Measurements from ENCODE around the gene FCRL5. TPM values are rescaled to one million over a fixed set of nuclear protein-coding genes. Genes with fewer than 3 reads are reported as not detected.
A peak's percentile ranks its signal among the peaks of the same experiment; 100 is the strongest.

FCRL5 gene
- total and polyA plus RNA-seq, 9 of the 15 experiments (the other 6 are each of a cell fraction or from before 2014, with no cell fraction given), result not detected

DNA sequence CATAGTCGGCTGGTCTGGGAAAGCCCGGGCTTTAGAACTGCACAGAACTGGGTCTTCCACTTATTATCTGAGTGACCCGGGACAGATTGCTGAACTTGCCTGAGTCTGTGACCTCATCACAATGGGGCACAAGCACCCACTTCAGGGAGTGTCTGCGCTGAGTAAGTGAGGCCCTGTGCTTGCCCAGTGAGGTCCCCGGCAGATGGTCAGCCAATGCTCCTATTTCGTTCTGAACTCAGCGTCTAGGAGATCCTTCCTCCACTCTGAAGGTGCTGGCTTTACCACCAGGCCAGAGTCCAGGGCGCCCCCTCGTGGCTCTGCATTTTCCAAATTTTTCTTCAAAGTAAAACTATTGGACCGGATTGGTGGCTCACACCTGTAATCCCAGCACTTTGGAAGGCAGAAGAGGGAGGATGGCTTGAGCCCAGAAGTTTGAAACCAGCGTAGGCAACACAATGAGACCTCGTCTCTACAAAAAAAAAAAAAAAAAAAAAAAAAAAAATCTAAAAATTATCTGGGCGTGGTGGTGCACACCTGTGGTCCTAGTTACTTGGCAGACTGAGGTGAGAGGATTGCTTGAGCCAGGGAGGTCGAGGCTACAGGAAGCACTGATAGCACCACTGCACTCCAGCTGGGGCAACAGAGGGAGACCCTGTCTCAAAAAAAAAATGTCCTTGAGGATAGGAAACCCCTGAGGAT, 61.7 kb downstream of the FCRL5 start (continued):
- TF ChIP-seq CHD4 (IDR thresholded peaks at IDR 0.05; ENCODE audit: insufficient read depth, insufficient replicate concordance, low read depth, low read length, poor library complexity, severe bottlenecking) (no peak), NR2C2 (CRISPR knock-in tag; IDR thresholded peaks at IDR 0.05) (no peak), NR2C2 (tag; IDR thresholded peaks at IDR 0.05) (no peak), LCOR (CRISPR knock-in tag; IDR thresholded peaks at IDR 0.05) (peak; percentile 31; the same call in 1 of the 2 replicates), PRPF4 (IDR thresholded peaks at IDR 0.05; ENCODE audit: insufficient read depth, low read depth, low read length, poor library complexity, severe bottlenecking) (no peak), RFX7 (CRISPR knock-in tag; IDR thresholded peaks at IDR 0.05) (no peak), SMC3 (conservative IDR thresholded peaks at IDR 0.05; ENCODE audit: insufficient read depth, low read depth, low read length) (peak; percentile 92), KLF16 (IDR thresholded peaks at IDR 0.05) (0 out of 2 replicates have a peak, but pooled peaks have one; percentile 27), ZNF239 (CRISPR knock-in tag; IDR thresholded peaks at IDR 0.05) (no peak), NFIX (CRISPR knock-in tag; IDR thresholded peaks at IDR 0.05; ENCODE audit: low read depth) (no peak), SMARCB1 (IDR thresholded peaks at IDR 0.05; ENCODE audit: insufficient read length, low read depth) (no peak), TCF7L2 (IDR thresholded peaks at IDR 0.05; ENCODE audit: low read depth, low read length) (no peak), MECOM (CRISPR knock-in tag; IDR thresholded peaks at IDR 0.05) (no peak), KDM1A (IDR thresholded peaks at IDR 0.05) (no peak), SMARCE1 (IDR thresholded peaks at IDR 0.05) (no peak), RAD21 (CRISPR knock-in tag; conservative IDR thresholded peaks at IDR 0.05 in 1 of 2, IDR thresholded peaks at IDR 0.05 in 1 of 2) (peak; percentile 79 to 85), RBM15 (IDR thresholded peaks at IDR 0.05; ENCODE audit: insufficient read depth, low read length) (no peak)
- TF ChIP-seq, protein P1, sequence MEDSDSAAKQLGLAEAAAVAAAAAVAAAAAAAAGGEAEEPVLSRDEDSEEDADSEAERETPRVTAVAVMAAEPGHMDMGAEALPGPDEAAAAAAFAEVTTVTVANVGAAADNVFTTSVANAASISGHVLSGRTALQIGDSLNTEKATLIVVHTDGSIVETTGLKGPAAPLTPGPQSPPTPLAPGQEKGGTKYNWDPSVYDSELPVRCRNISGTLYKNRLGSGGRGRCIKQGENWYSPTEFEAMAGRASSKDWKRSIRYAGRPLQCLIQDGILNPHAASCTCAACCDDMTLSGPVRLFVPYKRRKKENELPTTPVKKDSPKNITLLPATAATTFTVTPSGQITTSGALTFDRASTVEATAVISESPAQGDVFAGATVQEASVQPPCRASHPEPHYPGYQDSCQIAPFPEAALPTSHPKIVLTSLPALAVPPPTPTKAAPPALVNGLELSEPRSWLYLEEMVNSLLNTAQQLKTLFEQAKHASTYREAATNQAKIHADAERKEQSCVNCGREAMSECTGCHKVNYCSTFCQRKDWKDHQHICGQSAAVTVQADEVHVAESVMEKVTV (CRISPR knock-in tag; IDR thresholded peaks at IDR 0.05), result peak; percentile 69
- TF ChIP-seq, protein P2, sequence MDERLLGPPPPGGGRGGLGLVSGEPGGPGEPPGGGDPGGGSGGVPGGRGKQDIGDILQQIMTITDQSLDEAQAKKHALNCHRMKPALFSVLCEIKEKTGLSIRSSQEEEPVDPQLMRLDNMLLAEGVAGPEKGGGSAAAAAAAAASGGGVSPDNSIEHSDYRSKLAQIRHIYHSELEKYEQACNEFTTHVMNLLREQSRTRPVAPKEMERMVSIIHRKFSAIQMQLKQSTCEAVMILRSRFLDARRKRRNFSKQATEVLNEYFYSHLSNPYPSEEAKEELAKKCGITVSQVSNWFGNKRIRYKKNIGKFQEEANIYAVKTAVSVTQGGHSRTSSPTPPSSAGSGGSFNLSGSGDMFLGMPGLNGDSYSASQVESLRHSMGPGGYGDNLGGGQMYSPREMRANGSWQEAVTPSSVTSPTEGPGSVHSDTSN (CRISPR knock-in tag; IDR thresholded peaks at IDR 0.05; ENCODE audit: low read depth), result no peak
- TF ChIP-seq, protein P2 (tag; conservative IDR thresholded peaks at IDR 0.05; ENCODE audit: low read depth), result no peak
- TF ChIP-seq, protein P3, sequence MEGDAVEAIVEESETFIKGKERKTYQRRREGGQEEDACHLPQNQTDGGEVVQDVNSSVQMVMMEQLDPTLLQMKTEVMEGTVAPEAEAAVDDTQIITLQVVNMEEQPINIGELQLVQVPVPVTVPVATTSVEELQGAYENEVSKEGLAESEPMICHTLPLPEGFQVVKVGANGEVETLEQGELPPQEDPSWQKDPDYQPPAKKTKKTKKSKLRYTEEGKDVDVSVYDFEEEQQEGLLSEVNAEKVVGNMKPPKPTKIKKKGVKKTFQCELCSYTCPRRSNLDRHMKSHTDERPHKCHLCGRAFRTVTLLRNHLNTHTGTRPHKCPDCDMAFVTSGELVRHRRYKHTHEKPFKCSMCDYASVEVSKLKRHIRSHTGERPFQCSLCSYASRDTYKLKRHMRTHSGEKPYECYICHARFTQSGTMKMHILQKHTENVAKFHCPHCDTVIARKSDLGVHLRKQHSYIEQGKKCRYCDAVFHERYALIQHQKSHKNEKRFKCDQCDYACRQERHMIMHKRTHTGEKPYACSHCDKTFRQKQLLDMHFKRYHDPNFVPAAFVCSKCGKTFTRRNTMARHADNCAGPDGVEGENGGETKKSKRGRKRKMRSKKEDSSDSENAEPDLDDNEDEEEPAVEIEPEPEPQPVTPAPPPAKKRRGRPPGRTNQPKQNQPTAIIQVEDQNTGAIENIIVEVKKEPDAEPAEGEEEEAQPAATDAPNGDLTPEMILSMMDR (IDR thresholded peaks at IDR 0.05 in 2 of 3, conservative IDR thresholded peaks at IDR 0.05 in 1 of 3; ENCODE audit: insufficient read depth in 2 of 3, low read depth in 1 of 3, low read length in 3 of 3), result peak; percentile 74 to 88 (median 85)

Measured in K562 (cell line).